ENCODE measurements around the gene DLG5.

Gene DLG5

DNA sequence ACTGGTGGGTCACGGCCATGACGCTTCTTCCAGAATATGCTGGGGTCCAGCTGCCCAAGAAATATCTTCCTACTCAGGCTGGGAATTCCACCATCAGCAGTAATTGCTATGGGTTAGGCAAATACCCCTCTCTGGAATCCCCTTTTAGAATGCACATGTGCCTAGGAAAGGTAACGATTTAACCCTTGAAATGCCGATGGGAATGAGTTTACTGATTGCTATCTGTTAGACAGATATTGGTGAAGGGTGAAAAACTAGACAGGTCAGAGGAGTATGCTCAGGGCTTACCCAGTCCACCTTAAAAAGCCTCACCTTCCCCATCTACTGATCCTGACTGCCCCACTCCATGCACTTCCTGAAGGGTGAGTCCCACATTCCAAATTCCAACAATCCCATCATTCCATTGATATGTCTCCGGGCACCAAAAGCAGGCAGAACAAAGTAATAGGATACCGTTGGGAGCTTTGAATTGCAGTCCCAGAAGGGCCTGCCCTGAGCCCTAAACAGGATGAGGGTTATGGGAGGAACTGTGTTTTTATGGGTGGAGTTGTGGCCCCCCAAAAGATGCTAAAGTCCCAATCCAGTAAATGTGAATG, 59.3 kb downstream of the DLG5 start:
- DNase-seq (ENCODE audit: low spot score): no peak

DNA sequence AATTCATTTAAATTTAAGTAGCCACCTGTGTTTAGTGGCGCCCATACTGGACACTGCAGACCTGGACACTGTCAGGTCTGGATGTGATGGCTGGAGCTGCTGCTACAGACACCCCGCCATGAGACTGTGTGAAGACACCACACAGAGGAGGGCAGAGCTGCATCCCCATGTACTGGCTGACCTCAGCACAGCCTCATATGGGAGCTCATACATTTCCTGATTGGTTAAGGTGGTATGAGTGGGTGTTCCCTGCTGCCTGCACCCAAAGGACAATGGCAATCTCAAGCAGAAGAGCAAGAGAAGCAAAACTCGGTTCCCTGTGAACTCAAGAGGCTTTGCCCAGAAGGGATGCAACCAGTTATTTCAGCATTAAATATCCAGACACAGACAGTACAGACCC, 60.0 kb downstream of the DLG5 start:
- DNase-seq (ENCODE audit: low spot score): no peak

DNA sequence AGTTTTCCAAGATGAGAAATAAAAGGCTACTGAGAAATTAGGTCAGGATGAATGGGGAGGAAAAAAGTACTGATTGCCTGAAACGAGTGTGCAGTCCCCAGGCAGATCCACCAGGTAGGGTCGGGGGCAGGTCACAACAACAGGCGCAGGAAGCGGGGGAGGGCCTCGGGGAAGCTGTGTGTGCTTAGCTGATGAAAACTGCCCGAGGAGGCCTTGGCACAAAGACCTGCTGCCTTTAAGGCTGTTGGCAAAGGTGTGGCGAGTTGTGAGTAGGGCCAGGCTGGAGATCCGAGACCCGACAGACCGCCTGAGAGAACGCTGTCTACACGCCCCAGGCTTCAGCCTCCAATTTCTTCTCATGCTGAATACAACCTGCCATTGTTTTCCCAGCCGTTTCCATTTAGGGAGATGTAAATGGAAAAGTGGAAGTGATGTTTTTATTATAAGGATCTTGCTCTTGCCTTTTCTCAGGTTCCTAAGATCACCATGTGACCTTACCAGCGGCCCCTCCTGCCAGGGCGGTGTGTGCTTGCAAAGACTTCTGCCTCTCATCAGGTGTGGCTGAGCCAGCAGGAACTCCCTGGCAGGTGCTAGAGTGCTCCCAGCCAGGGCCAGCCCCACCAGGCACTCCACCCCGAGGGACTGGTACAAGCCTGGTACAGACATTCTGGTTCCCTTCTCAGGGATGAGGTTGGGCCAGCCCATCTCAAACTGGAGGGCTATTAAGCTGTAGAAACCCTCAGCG, 60.8 kb downstream of the DLG5 start:
- DNase-seq (ENCODE audit: low spot score): peak; percentile 50

DNA sequence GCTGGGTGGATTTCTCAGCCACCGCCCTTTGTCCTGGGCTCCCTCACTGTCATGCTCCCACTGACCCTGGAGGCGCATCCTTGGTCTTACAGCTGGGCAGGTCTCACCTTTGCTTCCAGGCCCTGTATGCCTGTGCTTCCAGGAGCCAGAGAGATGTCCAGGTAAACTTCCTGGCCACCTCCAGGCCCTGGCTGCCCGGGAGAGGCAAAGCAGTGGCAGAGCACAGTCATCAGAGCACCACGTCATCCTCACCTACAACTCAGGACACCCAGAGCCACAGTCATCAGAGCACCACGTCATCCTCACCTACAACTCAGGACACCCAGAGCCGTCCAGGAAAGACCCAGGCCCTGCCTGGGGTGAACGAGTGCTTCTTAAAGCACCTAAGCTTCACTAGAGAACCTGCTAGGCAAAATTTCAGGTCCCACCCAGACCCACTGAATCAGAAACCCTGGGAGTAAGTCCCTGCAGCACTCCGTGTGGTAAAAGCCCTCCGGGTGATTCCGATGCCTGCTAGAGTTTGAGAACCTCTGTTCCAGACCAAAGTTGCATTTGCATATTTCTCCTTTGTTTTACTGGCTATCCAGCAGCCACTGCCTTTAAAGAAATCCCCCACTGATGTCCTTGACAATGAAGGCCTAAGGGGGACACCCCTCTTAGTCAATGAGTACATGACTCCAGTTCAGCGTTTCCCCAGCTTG, 62.3 kb downstream of the DLG5 start:
- DNase-seq (ENCODE audit: low spot score): no peak

DNA sequence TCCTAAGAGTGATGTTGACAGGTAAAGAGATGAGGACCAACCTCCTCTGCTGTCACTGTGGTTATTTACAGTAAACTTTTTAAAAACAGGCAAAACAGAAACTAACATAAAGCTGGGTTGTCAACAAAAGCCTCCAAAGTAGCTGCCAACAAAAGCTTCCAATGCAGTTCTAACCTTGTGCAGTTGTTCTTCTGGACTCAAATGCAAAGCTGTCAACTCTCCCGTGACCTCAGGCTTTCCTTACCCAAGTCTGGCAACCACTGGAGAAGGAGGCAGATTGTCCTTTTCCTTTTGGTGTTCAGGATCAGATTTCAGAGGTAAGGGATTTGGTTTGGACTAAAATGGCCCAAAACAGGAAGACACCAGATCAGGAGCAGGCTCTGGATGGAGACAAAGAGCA, 63.1 kb downstream of the DLG5 start:
- DNase-seq (ENCODE audit: low spot score): no peak

DNA sequence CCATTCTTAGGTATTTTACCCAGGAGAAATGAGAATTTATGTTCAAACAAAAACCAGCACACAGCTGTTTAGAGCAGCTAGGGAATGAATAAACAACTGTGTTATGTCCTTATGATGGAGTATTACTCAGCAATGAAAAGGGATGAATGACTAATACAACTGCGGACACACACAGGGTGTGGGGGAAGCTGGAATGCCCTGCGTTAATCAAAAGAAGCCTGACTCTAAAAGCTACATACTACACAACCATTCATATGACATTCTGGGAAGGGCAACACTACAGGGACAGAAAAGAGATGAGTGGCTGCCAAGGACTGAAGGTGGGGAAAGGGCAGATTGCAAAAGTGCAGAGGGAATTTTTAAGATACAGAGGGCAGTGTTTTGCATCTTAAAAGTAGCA, 64.0 kb downstream of the DLG5 start:
- DNase-seq (ENCODE audit: low spot score): no peak

DNA sequence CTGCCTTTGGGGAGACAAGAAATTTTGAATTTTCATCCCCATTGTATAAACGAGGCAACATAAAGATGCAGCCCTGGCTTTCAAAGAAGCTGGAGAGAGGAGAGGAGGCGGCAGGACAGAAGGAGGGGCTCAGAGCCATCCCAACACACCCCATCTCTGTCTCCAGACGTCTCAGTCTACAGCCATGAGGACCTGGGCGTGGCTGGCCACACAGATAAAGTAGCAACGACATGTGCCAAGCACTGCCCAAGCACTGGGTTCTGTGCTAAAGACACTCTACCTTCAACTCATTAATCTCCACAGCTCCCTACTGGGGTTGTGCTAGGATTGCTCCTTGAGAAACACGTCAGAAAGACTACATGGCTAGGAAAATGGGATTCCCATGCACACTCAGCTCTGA, 65.2 kb downstream of the DLG5 start:
- DNase-seq (ENCODE audit: low spot score): no peak

DNA sequence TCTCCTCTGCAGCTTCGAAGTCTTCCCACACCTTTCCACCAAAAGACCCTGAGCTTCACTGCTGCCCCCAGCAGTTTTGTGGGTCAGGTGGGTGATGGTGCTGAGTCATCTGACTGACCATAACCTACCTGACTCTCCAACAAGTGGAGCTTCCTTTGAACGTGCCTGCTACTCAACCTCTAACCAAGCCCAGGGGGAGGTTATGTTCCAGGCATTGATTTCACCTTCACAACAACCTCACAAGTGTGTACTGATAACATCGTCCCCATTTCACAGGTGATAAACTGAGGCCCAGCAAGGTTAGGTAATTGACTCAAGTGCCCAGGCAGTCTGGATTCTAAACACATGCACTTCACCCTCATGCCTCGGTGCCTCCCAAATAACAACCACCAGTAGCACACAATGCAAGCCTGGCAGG, 66.7 kb downstream of the DLG5 start:
- DNase-seq (ENCODE audit: low spot score): no peak

DNA sequence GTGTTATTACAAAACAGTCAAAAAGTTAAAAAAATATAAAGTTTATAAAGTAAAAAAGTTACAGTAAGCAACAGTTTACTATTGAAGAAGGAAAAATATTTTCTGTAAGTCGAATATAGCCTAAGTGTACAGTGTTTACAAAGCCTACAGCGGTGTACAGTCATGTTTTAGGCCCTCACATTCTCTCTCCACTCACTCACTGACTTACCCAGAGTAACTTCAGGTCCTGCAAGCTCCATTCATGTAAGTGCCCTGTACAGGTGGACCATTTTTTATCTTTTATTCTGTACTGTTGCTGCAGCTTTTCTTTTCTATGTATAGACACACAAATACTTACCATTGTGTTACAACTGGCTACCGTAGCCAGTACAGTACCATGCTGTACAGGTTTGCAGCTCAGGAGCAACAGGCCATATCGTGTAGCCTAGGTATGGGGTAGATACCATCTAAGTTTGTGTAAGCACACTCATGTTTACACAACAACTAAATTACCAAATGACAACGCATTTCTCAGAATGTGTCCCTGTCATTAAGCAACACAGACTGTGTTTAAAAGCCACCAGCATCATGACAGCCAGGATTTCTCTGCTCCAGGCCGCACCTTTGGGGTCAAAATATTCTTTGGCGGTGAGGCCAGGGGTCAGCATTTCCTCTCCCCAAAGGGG, 67.2 kb downstream of the DLG5 start:
- no peak for DNase-seq (ENCODE audit: low spot score)

DNA sequence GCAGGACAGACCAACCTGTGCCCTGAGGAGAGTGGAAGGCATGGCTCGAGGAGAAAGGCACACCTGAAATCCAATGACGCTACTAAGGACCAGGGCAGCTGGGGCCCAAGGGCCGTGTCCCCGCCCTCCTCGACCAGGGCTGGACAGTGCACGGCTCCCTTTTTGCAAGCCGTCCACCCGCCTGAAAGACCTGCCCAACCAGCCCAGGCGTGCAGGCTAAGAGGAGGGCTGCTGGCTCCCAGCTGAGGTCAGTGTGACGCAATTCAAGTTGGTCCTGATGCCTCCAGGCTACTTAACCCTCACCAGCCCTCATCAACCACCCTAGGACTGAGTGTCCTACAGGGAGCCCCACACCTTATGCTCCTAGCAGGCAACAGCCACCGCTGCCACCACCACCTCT, 69.3 kb downstream of the DLG5 start:
- DNase-seq (ENCODE audit: low spot score): peak; percentile 71

DNA sequence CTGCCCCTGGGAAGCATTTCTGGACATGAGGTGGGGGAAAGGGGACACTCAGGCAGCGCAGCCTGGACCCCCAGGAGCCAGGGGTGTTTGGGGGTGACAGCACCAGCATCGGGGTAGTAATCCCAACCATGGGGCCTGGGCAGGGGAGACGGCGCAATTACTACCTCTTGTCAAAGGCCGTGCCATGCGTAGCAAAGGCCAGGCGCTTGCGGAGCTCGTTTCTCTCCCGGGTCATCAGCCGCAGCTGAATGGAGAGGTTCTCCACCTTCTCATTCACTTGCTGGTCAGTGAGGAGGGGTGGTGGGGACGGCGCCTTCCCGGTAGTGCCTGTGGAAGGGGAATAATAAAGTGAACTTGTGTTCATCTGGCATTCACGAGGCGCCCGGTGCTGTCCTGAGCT, 70.0 kb downstream of the DLG5 start:
- no peak for DNase-seq (ENCODE audit: low spot score)

DNA sequence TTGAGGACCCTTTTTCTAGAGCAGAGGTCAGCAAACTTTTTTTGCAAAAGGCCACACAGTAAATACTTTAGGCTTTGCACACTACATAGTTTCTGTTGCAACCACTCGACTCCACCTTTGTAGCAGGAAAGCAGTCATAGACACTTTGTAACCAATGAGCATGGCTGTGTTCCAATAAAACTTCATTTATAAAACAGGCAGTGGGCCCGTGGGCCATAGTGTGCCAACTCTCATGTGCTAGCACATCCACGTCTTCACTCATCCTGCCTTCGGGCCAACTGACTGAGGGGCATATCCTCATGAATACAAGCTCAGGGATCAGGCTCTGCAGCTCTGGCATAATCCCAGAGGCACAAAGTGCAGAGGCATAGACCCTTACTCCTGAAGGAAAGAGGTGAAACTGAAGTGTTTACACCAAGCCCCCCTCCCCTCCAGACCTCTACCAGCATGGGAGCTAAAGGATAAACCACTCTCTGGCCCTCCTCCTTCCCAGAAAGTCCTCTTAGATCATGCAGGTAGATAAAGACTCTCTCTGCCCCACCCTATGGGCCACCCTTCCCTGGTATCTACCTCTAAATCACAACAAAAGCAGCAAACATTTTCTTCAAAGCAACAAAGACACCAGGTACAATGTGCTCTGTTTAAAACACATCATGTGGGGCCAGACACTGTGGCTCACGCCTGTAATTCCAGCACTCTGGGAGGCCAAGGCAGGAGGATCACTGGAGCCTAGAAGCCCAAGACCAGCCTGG, 71.0 kb downstream of the DLG5 start:
- no peak for DNase-seq (ENCODE audit: low spot score)

DNA sequence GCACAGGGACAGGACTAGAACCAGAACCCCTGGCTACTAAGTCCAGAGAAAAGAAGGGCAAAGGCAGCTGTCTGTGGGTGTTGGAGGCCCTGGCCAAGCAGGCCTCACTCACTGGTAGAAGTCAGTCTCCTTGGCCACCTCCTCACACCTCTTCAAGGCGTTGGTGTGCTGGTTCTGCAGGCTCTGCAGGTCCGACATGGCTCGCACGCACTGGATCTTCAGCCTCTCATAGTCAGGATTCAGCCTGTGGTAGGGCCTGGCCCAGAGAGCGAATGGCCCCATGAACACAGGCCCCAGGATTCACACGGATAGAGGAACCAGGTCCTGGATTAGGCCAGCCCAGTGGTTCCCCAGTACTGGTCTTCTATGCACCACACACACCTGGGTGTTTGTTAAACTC, 72.4 kb downstream of the DLG5 start:
- DNase-seq (ENCODE audit: low spot score): no peak

DNA sequence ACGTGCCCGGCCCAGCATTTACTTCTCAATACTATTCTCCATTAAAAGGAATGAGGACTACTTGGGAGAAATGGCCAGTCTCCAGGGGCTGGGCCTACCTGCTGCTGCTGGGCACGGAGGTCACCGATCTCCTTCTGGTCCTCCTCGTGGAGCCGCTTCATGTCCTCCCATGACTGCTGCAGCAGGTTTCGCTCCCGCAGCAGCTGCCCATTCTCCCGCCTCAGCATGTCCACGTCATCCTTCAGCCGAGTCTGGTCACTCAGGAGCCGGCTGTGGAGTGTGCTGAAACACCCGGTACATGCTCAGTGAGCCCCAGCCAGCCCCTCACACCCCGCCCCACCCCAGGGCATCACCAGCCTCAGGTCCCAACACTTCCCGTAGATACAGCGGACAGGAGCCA, 73.3 kb downstream of the DLG5 start:
- no peak for DNase-seq (ENCODE audit: low spot score)

DNA sequence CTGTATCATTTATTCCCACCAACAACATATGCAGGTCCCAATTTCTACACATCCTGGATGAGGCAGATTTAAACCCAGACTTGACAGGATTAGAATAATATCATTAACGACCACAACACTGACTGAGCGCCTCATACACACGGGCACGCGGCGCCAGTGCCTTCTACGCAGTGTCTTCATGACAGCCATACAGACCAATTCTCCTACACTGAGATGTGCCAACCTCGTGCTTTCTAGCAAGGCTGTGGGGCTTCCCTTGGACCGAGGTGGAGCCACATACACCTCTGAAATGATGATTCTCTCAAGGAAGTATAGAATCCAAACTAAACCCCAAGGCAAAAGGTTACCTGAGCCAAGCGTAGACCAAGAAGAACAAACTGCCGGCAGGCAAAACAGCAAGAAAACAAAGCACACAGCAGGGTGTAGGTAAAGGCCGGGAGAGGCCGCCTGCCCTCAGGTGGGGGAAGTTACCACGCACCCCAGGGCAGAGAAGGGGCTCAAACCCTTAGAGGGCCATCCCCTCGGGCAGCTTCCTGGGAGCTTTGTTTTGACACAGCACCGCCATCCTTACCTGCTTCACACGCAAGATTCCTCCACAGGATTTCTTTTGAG, 75.8 kb downstream of the DLG5 start:
- no peak for DNase-seq (ENCODE audit: low spot score)

DNA sequence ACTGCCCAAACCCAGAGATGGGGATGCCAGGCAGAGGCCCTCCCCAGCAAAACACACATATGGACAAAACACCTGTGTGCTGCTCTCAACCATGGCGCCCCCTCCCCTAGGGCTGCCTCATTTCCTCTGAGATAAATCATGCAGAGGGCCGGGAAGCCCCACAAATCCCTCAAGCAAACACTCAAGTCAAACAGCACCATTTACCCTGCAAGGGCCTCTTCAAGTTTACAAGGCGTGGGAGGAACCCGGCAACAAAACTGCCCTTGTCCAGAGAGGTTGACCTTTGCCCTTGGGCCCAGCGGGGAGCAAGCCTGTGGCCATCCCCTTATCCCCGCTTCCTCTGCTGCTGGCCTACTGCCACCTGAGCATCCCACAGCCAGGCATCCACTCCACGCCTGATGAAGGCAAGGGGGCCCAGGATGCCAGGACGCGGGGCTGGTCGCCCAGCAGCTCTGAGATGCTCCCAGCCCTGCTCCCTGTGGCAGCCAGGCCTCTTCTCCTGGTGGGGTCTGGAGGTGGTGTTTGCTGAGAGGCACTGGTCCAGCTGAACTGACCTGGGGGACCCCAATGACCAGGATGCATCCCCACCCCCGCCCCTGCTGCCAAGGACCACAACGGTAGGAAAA, 77.4 kb downstream of the DLG5 start:
- no peak for DNase-seq (ENCODE audit: low spot score)

DNA sequence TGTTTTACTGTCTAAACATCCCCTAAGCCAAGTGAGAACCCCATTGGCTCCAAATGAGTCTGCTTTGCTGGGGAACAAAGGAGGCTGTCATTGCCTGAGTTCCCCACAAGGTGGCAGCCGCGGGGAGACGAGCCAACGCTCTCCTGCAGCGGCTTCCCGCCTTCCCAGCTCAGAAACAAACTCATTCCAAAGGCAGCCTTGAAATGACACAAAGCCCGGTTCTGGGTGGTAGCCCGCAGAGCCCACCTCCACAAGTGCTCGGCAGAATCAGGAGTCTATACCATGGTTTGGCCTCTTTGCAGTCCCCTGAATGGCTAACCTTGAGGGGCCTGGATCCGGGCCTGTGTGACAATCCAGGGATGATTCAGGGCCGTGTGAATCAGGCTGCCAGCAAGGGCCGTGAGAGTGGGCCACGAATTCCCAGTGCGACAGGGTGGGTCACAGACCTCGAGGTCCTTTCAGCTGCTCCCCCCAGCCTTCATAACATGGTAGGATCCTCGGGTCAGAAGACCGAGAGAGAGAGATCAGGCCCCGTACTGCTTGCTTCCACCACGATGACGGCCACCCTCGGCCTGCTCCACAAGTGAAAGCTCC, 79.7 kb downstream of the DLG5 start:
- DNase-seq (ENCODE audit: low spot score): peak; percentile 85

DNA sequence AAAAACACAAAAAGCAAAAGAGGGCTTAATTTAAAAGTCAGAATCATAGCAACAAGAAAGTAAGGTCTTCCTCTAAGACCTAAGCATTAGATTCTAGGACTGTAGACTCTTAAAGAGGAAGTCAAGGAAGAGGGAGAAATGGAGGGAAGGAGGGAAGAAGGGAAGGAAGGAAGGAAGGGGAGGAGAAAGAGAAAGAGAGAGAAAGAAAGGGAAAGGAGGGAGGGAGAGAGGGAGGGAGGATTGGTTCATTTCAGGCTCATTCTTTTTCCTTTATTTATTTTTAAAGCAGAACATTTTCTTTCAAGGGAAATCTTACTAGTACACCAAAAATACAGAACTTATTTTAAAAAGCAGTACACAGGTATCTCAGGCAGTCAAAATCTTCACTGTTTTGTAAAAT, 81.1 kb downstream of the DLG5 start:
- DNase-seq (ENCODE audit: low spot score): no peak

DNA sequence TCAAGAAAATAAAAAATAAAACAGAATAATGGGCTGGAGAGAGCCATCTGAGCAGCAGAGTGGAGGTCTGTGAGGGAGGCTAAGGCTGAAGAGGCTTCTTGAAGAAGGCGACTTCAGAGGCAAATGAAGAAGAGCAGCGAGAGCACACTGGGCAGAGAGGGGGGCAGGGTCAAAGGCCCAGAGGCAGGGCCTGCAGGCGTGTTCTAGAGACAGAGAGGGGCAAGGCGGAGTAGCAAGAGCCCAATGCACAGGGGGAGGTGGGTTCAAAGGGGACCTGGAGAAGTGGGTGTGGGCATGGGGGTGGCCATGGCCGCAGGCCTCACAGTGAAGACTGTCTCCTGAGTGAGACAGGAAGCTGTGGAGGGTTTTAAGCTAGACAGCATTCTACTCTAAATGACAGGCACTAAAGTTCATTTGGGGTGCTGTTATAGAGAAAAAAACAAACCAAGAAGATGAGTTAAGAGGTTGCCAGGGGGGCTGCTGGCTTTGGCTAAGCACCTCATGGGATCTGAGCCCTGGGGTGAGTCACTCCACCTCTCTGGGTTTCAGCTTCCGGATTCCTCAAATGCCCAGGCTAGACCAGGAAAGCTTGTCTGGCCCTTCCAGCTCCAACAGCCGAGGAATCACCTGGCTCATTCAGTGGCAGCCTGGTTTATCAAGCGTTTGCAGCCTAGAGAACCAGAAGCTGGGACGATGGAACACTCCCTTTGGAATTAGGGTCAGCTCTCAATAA, 81.7 kb downstream of the DLG5 start:
- no peak for DNase-seq (ENCODE audit: low spot score)

DNA sequence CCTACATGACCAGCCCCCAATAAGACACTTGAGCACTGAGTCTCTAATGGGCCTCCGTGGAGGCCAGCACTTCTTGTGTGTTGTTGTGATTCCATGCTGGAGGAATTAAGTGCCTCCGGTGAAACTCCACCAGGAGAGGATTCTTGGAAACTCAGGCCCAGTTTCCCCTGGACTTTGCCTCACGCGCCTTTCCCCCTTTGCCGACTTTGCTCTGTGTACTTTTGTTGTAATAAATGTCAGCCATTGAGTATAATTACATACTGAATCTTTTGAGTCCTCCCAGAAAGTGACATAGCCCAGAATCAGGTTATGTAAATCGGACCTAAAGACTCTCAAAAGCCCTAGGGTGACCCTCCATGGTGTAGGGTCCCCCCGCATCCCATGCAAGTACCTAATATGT, 82.4 kb downstream of the DLG5 start:
- no peak for DNase-seq (ENCODE audit: low spot score)

Measured in iPS-NIHi11 (cell line).